Esophagus squamous epithelium (tissue), 5 donors: ENCODE data around the gene TARS1. TPM values are rescaled to one million over a fixed set of nuclear protein-coding genes. Genes with fewer than 3 reads are reported as not detected.

Experiments used
- DNase-seq: peaks from one replicate; lab custom pipeline; 2025; lab: John Stamatoyannopoulos, UW
- H3K27ac ChIP-seq, 4 donors: fragments of 200-600 bp; sonication (generic); one replicate each; pipeline ENCODE4 v1.5.1; 2016 to 2019; ENCODE audit warnings: mild to moderate bottlenecking in 1 of 4
- H3K27me3 ChIP-seq, 4 donors: fragments of 200-600 bp; sonication (generic); 1 replicate in 3 of 4; 2 replicates in 1 of 4; pipeline versions ENCODE4 v1.5.1 to v1.6.0; 2017 to 2021; ENCODE audit warnings: antibody characterized with exemption in 1 of 4
- H3K36me3 ChIP-seq, 3 donors: fragments of 200-600 bp; sonication (generic); one replicate each; pipeline ENCODE4 v1.5.1; 2016 to 2019
- H3K4me1 ChIP-seq, 3 donors: fragments of 200-600 bp; sonication (generic); one replicate each; pipeline ENCODE4 v1.5.1; 2017 to 2019
- H3K4me3 ChIP-seq, 4 donors: fragments of 200-600 bp; sonication (generic); 1 replicate in 3 of 4; 2 replicates in 1 of 4; pipeline ENCODE4 v1.5.1; 2016 to 2019; ENCODE audit warnings: mild to moderate bottlenecking in 2 of 4, moderate library complexity in 1 of 4
- H3K9me3 ChIP-seq, 3 donors: fragments of 200-600 bp; sonication (generic); one replicate each; pipeline ENCODE4 v1.5.1; 2016 to 2019
- POLR2A ChIP-seq, 4 donors: fragments of 450-650 bp; IDR thresholded peaks; one replicate each; pipeline ENCODE4 v1.6.1; 2017; ENCODE audit warnings: antibody characterized with exemption in 4 of 4, mild to moderate bottlenecking in 4 of 4, moderate library complexity in 3 of 4
- WGBS, 2 donors: methylation state at CpG; one replicate each; pipeline ENCODE4 v1.1.5; 2018; 5-methylcytosine and 5-hydroxymethylcytosine counted together
- intact Hi-C: fragments of 100-400 bp; cut with DNase I; formaldehyde crosslinking; loops from one replicate; pipeline ENCODE4 v1.15.0; 2022
- total RNA-seq, 4 donors: library from RNA; depleted of rRNA; stranded (reverse); fragments of >200 nt; gene quantifications; one replicate each; pipeline ENCODE4 v1.1.0, GENCODE V29; 2016
- TF ChIP-seq, protein P1 (sequence below), 6 experiments: fragments of 450-650 bp in 4 of 6; fragments of 200-600 bp in 2 of 6; sonication (generic) in 2 of 6; IDR thresholded peaks; one replicate each; pipeline ENCODE4 v1.5.1; 2016 to 2019; ENCODE audit warnings: antibody characterized with exemption in 6 of 6, mild to moderate bottlenecking in 4 of 6, moderate library complexity in 4 of 6
- donor health status: DM: yes; HTN: yes; CAD: no.

TARS1 gene
- total RNA-seq, 4 donors from 2014 or later: 66.6 to 192 (median 98.4) TPM

DNA sequence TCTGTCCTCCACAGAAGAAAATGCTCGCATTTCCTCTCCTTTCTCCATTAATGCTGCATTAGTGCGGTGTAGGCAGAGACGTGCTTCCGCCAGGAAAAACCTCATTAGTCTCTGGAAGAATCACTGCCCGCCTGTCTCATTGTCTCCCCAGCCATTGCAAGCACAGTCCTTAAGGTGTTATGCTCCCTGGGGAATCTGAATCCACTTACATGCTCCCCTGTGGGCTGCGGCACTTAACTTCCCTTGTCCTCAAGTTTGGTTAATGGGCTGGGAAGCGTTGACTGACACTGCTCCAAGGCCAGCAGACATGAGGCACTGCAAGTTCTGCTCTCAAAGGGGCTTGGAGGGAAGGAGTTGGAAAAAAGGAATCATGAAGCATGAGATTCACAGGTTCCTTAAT, 41.6 kb downstream of the TARS1 start:
- Histone ChIP-seq H3K4me3 (no peak overlapping the region), H3K27ac (no peak overlapping the region), H3K9me3 (no peaks in the 10 kb centered on the region), H3K4me1 (no peaks in the 10 kb centered on the region), H3K36me3 (peaks cover 0 to 8% (median 0%) of the 10 kb centered on the region in 3 donors), H3K27me3 (no peaks in the 10 kb centered on the region)
- intact Hi-C loops: no loop called here
- TF ChIP-seq, protein P1, sequence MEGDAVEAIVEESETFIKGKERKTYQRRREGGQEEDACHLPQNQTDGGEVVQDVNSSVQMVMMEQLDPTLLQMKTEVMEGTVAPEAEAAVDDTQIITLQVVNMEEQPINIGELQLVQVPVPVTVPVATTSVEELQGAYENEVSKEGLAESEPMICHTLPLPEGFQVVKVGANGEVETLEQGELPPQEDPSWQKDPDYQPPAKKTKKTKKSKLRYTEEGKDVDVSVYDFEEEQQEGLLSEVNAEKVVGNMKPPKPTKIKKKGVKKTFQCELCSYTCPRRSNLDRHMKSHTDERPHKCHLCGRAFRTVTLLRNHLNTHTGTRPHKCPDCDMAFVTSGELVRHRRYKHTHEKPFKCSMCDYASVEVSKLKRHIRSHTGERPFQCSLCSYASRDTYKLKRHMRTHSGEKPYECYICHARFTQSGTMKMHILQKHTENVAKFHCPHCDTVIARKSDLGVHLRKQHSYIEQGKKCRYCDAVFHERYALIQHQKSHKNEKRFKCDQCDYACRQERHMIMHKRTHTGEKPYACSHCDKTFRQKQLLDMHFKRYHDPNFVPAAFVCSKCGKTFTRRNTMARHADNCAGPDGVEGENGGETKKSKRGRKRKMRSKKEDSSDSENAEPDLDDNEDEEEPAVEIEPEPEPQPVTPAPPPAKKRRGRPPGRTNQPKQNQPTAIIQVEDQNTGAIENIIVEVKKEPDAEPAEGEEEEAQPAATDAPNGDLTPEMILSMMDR (IDR thresholded peaks at IDR 0.05): no peak
- TF ChIP-seq POLR2A (IDR thresholded peaks at IDR 0.05): no peak
- 85 to 91% methylated on average over 6 to 7 of the region's 7 CpGs for WGBS, 2 donors
- DNase-seq: no peak

DNA sequence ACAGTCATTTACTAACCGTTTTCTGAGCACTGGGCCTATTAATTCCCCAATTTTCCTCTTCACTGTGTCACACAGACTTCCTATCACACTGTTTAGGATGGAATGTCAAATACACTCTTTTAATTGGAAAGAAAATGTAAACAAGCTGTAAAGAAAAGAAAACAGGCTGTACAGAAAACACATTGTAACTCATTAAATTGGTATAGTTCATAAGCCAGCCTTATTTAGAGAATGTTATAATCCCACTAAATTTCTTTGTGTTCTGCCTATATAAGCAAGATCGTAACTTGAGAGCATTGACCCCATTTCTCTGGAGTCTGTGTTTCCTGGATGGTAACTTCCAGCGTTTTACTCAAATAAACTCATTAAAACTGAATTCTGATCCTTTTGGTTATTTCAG, 46.5 kb downstream of the TARS1 start:
- intact Hi-C loops: no loop called here
- Histone ChIP-seq H3K27me3 (no peaks in the 10 kb centered on the region), H3K4me1 (no peaks in the 10 kb centered on the region), H3K27ac (no peak overlapping the region), H3K4me3 (no peak overlapping the region), H3K36me3 (no peaks in the 10 kb centered on the region), H3K9me3 (no peaks in the 10 kb centered on the region)
- DNase-seq: no peak
- no peak for TF ChIP-seq POLR2A (IDR thresholded peaks at IDR 0.05)
- TF ChIP-seq, protein P1 (IDR thresholded peaks at IDR 0.05): no peak
- WGBS, 2 donors: 63 to 69% methylated on average over 3 of the region's 3 CpGs

DNA sequence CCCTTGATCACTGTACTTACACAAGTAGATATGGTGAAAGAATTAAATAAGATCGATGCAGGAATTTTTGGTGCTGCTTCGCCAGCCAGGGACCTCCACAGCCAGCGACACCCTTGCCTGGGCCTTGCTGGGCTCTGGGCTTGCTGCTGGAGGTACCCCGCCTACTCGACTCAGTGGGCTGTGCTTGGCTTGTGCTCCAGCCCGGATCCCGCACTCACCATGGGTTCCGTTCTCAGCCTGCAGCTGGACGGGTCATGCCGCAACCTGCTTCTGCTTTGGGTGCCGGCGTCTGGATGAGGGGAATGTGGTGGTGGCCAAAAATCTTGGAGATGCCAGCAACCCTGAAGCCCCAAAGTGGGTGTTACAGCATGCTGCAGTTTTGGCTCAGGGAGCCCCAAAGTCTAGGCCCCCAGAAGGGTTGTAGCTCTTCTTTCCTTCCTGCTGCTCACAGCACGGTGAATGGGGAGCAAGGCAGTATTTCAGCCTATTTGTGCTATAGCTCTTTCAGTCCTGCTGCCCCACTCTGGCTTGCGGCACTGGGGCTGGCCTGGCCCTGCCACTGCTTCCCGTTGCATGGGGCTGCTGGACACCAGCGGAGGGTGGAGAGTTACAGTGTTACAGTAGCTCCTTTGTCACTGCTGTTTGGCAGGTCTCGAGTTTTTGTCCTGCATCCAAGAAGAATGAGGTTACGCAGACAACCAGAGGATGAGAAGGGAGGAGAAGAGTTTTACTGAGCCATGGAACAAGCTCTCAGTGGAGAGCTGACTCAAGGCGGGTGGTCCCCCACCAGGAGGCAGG, 48.0 kb downstream of the TARS1 start:
- no peaks in the 10 kb centered on the region for H3K27me3 ChIP-seq
- H3K9me3 ChIP-seq: no peaks in the 10 kb centered on the region
- no peaks in the 10 kb centered on the region for H3K4me1 ChIP-seq
- WGBS, 2 donors: 92% methylated on average over 10 to 15 of the region's 19 CpGs
- DNase-seq: no peak
- TF ChIP-seq POLR2A (IDR thresholded peaks at IDR 0.05): no peak
- TF ChIP-seq, protein P1 (IDR thresholded peaks at IDR 0.05): no peak
- H3K4me3 ChIP-seq: no peak overlapping the region
- H3K36me3 ChIP-seq: no peaks in the 10 kb centered on the region
- intact Hi-C loops: no loop called here
- no peak overlapping the region for H3K27ac ChIP-seq

DNA sequence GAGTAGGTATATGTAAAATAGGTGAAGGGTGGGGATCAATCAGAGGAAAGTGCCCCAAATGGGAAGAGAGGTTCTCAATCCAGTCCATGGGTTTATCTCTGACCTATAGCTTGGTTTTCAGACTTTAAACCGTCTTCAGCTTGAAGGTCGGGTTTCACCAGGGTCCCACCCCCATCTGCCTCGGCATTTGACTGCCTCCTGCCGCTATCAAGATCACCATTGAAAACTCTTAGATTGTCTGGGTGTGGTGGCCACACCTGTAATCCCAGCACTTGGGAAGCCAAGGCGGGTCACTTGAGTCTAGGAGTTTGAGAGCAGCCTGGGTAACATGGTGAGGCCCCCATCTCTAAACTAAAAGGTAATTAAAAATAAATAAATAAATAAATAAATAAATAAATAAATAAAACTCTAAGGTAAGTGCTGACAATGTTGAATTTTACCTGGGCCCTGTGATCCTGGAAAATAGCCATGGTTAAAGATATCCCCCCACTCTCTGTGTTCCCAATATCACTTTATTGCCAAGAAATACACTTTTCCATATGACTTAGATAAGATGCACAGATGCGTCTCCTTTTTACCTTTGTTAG, 48.8 kb downstream of the TARS1 start:
- no peaks in the 10 kb centered on the region for H3K36me3 ChIP-seq
- no peak for DNase-seq
- H3K9me3 ChIP-seq: no peaks in the 10 kb centered on the region
- intact Hi-C loops: no loop called here
- 86 to 93% methylated on average over 6 of the region's 6 CpGs for WGBS, 2 donors
- no peaks in the 10 kb centered on the region for H3K27me3 ChIP-seq
- H3K4me1 ChIP-seq: no peaks in the 10 kb centered on the region
- TF ChIP-seq, protein P1 (IDR thresholded peaks at IDR 0.05): no peak
- TF ChIP-seq POLR2A (IDR thresholded peaks at IDR 0.05): no peak
- no peak overlapping the region for H3K4me3 ChIP-seq
- no peak overlapping the region for H3K27ac ChIP-seq

DNA sequence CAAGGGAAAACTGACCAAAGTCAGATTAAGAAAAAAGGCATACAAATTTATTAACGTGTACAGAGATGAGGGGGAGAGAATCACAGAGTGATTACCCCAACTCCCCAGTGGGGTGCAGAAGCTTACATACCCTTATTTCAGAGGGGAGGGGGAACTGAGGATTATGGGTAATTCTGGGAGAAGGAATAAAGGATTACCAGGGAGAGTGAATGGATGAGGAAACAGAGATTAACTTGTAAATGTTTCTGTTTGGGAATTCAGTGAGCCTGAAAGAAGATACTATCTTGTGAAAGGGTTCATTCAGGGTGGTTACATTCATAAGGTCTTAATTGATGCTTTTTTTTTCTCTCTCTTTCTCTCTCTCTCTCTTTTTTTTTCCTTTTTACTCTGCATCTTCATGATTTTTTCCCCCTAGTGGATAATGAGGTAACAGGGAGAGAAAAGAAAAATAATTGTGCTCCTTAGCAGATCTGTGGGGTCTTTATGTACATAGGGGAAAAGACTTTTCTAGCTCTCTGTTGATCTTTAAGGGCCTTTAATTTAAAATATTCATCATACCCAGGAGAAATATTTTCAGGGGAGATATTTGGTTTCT, 49.4 kb downstream of the TARS1 start:
- no peaks in the 10 kb centered on the region for H3K36me3 ChIP-seq
- no peaks in the 10 kb centered on the region for H3K4me1 ChIP-seq
- WGBS, 2 donors: 81 to 83% methylated on average over 1 of the region's 1 CpG
- TF ChIP-seq, protein P1 (IDR thresholded peaks at IDR 0.05): no peak
- TF ChIP-seq POLR2A (IDR thresholded peaks at IDR 0.05): no peak
- H3K27me3 ChIP-seq: no peaks in the 10 kb centered on the region
- DNase-seq: no peak
- H3K4me3 ChIP-seq: no peak overlapping the region
- intact Hi-C loops: no loop called here
- H3K27ac ChIP-seq: no peak overlapping the region
- no peaks in the 10 kb centered on the region for H3K9me3 ChIP-seq
